HG03280 (cell line): ENCODE measurements around the gene NMNAT1.
"Not testable (repeated sequence)": the region's sequence is repeated elsewhere in the genome, so short reads cannot be mapped to it uniquely, and the experiment has no call there.

Experiments
- ATAC-seq: cut with Tn5 transposase; IDR thresholded peaks from one replicate; pipeline ENCODE4 v1.9.1; 2021; ENCODE audit warnings: mild to moderate bottlenecking, moderate library complexity; ENCODE audit not compliant: unreplicated experiment

NMNAT1 gene

GRCh38 chr1:9942939-9943788 lies at the start of gene NMNAT1, which contains the start of gene LZIC:
NMNAT1 (plus strand) TSS chr1:9943475; CDS start chr1:9972074, 28,599 bp downstream.
LZIC (minus strand) TSS chr1:9943391; CDS start chr1:9936619, 6,772 bp downstream.
- ATAC-seq: peak; percentile 96

- no peak for ATAC-seq
Observed at GRCh38 chr1:9894115-9894514, 49.2 kb upstream of the NMNAT1 start.

GRCh38 chr1:9900142-9901043 lies 42.9 kb upstream of the NMNAT1 start:
- ATAC-seq: no peak

GRCh38 chr1:9901148-9902059 lies 41.9 kb upstream of the NMNAT1 start:
- no peak for ATAC-seq

GRCh38 chr1:9902060-9902452 lies 41.2 kb upstream of the NMNAT1 start:
- no peak for ATAC-seq

GRCh38 chr1:9903801-9904527 lies 39.3 kb upstream of the NMNAT1 start:
- no peak for ATAC-seq

GRCh38 chr1:9904596-9904995 lies 38.7 kb upstream of the NMNAT1 start:
- ATAC-seq: no peak

GRCh38 chr1:9905010-9905409 lies 38.3 kb upstream of the NMNAT1 start:
- ATAC-seq: no peak

- no peak for ATAC-seq
Observed at GRCh38 chr1:9906466-9906865, 36.8 kb upstream of the NMNAT1 start.

- no peak for ATAC-seq
Observed at GRCh38 chr1:9907441-9907840, 35.8 kb upstream of the NMNAT1 start.

GRCh38 chr1:9908871-9909233 lies 34.4 kb upstream of the NMNAT1 start:
- ATAC-seq: no peak

GRCh38 chr1:9909234-9910046 lies 33.8 kb upstream of the NMNAT1 start:
- peak; percentile 2 for ATAC-seq

- peak; percentile 83 for ATAC-seq
Observed at GRCh38 chr1:9910076-9910422, 33.2 kb upstream of the NMNAT1 start, which contains the start of gene CTNNBIP1. CTNNBIP1 (minus strand) TSS chr1:9910269; CDS start chr1:9872064, 38,205 bp downstream.

- ATAC-seq: peak; percentile 93
Observed at GRCh38 chr1:9910423-9911178, 32.7 kb upstream of the NMNAT1 start.

GRCh38 chr1:9912264-9912936 lies 30.9 kb upstream of the NMNAT1 start:
- ATAC-seq: no peak

GRCh38 chr1:9914610-9914937 lies 28.7 kb upstream of the NMNAT1 start:
- ATAC-seq: no peak

GRCh38 chr1:9916452-9916851 lies 26.8 kb upstream of the NMNAT1 start:
- ATAC-seq: no peak

GRCh38 chr1:9917495-9917894 lies 25.8 kb upstream of the NMNAT1 start:
- ATAC-seq: not testable (repeated sequence)
